Choroid plexus epithelial cell (primary cell): ENCODE data around the gene PTCHD1.

Experiments
- DNase-seq: peaks from one replicate; pipeline ENCODE4 v3.0.0-alpha.2; 2010; ENCODE audit warnings: low read depth
- H3K4me3 ChIP-seq: 2 replicates; pipeline ENCODE4 v1.5.1; 2011; ENCODE audit warnings: low read depth, mild to moderate bottlenecking, control low read depth, low read length, moderate library complexity
- CTCF ChIP-seq: conservative IDR thresholded peaks from 2 replicates; pipeline ENCODE4 v1.5.1; 2011; ENCODE audit warnings: low read depth, mild to moderate bottlenecking, control low read depth, inconsistent platforms, low read length, moderate library complexity

PTCHD1 gene

GRCh38 chrX:23383411-23383810 is 48.8 kb downstream of the PTCHD1 start:
- peak; percentile 53 for DNase-seq
- H3K4me3 ChIP-seq: no peak overlapping the region
- no peak for TF ChIP-seq CTCF

- TF ChIP-seq CTCF: no peak
- no peak for DNase-seq
- H3K4me3 ChIP-seq: no peak overlapping the region
Observed at GRCh38 chrX:23385242-23385641, 50.6 kb downstream of the PTCHD1 start.

GRCh38 chrX:23386260-23386659 is 51.6 kb downstream of the PTCHD1 start:
- no peak for TF ChIP-seq CTCF

DNA sequence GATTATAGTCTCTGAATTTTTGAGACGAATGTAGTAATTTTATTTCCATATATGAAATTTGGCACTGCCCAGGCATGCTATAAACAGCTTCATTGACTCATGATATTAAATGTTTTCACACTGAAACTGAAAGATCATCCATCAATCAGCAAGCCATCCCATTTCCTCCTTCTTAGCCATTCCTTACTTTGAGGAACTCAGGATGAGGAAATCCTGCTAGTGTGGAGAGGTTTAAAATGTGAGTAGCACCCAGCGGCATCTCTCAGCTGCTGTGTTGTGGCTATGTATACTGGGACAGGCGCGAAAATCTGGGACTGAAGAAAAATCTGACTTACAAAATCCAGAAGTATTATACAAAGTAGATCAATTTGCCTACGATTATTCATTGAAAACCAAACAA is 52.1 kb downstream of the PTCHD1 start:
- TF ChIP-seq CTCF: no peak
- DNase-seq: no peak
- no peak overlapping the region for H3K4me3 ChIP-seq

More at GRCh38 chrX:23386260-23386659, 51.6 kb downstream of the PTCHD1 start:
- no peak overlapping the region for H3K4me3 ChIP-seq
- no peak for DNase-seq

DNA sequence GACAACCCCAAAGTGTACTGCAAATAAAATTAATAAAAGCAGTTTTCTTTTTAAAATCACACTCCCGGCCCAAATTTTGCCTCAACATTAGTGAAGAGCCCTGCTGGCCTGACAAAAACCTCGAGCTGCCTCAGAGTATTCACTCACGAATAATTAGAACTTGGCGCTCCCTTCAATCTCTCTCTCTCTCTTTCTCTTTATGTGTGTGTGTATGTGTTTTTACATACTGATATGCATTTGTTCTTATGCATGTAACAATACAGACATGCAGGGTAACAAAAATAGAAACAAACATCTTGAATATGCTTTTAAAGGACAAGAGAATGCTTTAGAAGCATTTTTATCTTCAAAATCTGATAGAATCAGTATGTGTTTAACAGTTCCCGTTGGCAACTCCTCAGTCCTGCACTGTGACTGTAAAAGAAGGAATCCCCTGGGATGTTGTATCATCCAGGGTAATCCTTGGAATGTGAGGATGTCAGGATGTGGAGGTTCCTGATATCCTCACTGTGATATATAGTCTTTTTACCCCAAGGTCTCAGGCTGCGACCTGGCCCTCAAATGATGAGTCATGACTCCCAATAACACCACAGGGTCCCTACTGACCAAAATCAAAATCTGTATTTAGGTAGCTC is 53.0 kb downstream of the PTCHD1 start:
- no peak overlapping the region for H3K4me3 ChIP-seq
- no peak for TF ChIP-seq CTCF
- DNase-seq: no peak

GRCh38 chrX:23389196-23389792 is 54.6 kb downstream of the PTCHD1 start:
- no peak for DNase-seq
- no peak for TF ChIP-seq CTCF
- H3K4me3 ChIP-seq: no peak overlapping the region

DNA sequence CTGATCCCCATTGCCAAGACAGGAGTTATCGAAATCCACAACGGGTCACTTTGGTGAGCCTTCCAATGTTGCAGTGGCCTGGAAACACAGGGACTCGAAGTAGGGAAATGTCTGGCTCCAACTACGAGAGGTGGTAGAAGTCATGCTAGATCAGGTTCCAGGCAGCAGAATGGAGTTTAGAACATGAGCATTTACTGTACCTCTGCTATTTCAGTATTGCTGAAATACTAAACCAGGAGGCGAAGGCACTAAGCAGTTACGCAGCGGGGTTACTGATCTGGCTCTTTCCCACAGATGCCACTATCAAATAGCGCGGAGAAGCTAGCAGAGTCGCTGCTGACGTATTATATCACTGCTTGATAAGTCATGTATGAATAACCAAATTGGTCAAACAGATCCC is 56.3 kb downstream of the PTCHD1 start:
- H3K4me3 ChIP-seq: no peak overlapping the region
- no peak for DNase-seq
- no peak for TF ChIP-seq CTCF
